ENCODE results near the gene GPC1.

DNA sequence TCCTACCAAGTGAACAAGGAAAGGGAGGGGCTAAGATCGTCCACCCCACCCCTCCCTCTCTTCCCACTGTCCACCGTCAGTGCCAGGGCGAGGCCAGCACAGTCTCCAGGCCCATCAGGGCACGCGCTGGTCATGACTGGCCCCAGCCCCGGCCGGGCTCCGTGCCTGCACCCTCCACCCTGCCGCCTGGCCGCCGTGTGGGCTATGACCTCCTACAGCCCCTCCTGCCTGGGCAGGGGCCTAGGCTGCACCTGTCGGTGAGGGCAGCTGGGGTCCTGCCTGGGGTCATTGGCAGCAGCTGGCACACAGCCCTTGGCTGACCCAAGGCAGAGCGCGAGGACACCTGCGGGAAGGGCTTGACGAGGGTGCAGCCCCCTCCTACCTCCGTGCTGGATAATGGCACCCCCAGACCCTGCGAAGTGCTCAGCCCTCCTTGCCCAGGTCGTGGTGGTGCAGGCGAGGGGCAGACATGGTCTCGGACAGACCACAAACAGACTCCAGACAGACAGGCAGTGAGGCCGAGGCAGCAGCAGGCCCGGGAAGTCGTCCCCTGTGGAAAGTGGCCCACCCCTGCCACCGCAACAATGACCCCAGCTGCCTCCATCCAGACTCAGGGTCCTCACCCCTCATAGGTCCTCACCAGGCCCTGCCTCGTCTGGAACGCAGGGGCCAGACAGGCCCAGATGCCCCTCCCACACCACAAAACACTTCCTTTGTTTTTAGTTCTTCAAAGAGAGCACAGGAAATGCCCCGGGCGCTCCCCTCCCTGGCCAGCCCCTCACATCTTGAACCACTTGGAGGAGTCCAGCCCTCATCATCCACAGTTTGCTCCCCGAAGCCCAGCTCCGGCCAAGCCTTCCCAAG is 43.1 kb upstream of the GPC1 start:
- TF ChIP-seq TAF1 (IDR thresholded peaks at IDR 0.05; ENCODE audit: borderline replicate concordance, insufficient read depth, low read length) (no peak), SIN3A (IDR thresholded peaks at IDR 0.05; ENCODE audit: borderline replicate concordance, insufficient read depth, low read length) (no peak), POLR2AphosphoS5 (IDR thresholded peaks at IDR 0.05; ENCODE audit: low read depth, low read length) (no peak)

Measured in PFSK-1 (cell line).